ENCODE data around the gene ORMDL3.
"Not testable (repeated sequence)": the region's sequence is repeated elsewhere in the genome, so short reads cannot be mapped to it uniquely, and the experiment has no call there.

ORMDL3 gene

GRCh38 chr17:39949028-39949427 is 21.6 kb upstream of the ORMDL3 start:
- TF ChIP-seq SPI1 (IDR thresholded peaks at IDR 0.05; ENCODE audit: borderline replicate concordance, low read depth), result no peak
- no peak for TF ChIP-seq REST (IDR thresholded peaks at IDR 0.05; ENCODE audit: insufficient replicate concordance, low read depth)
- TF ChIP-seq GABPA (IDR thresholded peaks at IDR 0.05; ENCODE audit: low read depth), result no peak
- TF ChIP-seq CTCF (IDR thresholded peaks at IDR 0.05; ENCODE audit: insufficient read depth, low read length), result no peak
- TF ChIP-seq POLR2AphosphoS5 (IDR thresholded peaks at IDR 0.05; ENCODE audit: low read depth), result no peak
- Histone ChIP-seq H3K27me3 (ENCODE audit: insufficient read depth, poor library complexity, severe bottlenecking) (no peaks in the 10 kb centered on the region), H3K4me3 (replicated peaks; ENCODE audit: insufficient read depth, low read length) (no peak overlapping the region), H3K27ac (replicated peaks) (peak overlapping the region; percentile 29)
- DNase-seq (ENCODE audit: low read depth in 1 of 2, low spot score in 1 of 2), result no peak

GRCh38 chr17:39948489-39948828 is 21.1 kb upstream of the ORMDL3 start:
- peak in 1 of 2 experiments; percentile 22 for DNase-seq (ENCODE audit: low read depth in 1 of 2, low spot score in 1 of 2)
- not testable (repeated sequence) for H3K4me3 ChIP-seq (replicated peaks; ENCODE audit: insufficient read depth, low read length); H3K27me3 ChIP-seq (ENCODE audit: insufficient read depth, poor library complexity, severe bottlenecking)
- H3K27ac ChIP-seq (replicated peaks), result peak overlapping the region; percentile 29

GRCh38 chr17:39946551-39947330 is 19.3 kb upstream of the ORMDL3 start:
- no peak overlapping the region for H3K4me3 ChIP-seq (replicated peaks; ENCODE audit: insufficient read depth, low read length)
- H3K27me3 ChIP-seq (ENCODE audit: insufficient read depth, poor library complexity, severe bottlenecking), result no peaks in the 10 kb centered on the region
- H3K27ac ChIP-seq (replicated peaks), result no peak overlapping the region
- TF ChIP-seq SPI1 (IDR thresholded peaks at IDR 0.05; ENCODE audit: borderline replicate concordance, low read depth) (no peak), POLR2AphosphoS5 (IDR thresholded peaks at IDR 0.05; ENCODE audit: low read depth) (no peak), REST (IDR thresholded peaks at IDR 0.05; ENCODE audit: insufficient replicate concordance, low read depth) (no peak), CTCF (IDR thresholded peaks at IDR 0.05; ENCODE audit: insufficient read depth, low read length) (no peak), GABPA (IDR thresholded peaks at IDR 0.05; ENCODE audit: low read depth) (no peak)
- DNase-seq (ENCODE audit: low read depth in 1 of 2, low spot score in 1 of 2), result no peak

- Histone ChIP-seq H3K27ac (replicated peaks) (no peak overlapping the region), H3K27me3 (ENCODE audit: insufficient read depth, poor library complexity, severe bottlenecking) (no peaks in the 10 kb centered on the region), H3K4me3 (replicated peaks; ENCODE audit: insufficient read depth, low read length) (no peak overlapping the region)
- no peak for DNase-seq (ENCODE audit: low read depth in 1 of 2, low spot score in 1 of 2)
- no peak for TF ChIP-seq SPI1 (IDR thresholded peaks at IDR 0.05; ENCODE audit: borderline replicate concordance, low read depth)
- no peak for TF ChIP-seq POLR2AphosphoS5 (IDR thresholded peaks at IDR 0.05; ENCODE audit: low read depth)
- no peak for TF ChIP-seq CTCF (IDR thresholded peaks at IDR 0.05; ENCODE audit: insufficient read depth, low read length)
- no peak for TF ChIP-seq REST (IDR thresholded peaks at IDR 0.05; ENCODE audit: insufficient replicate concordance, low read depth)
- no peak for TF ChIP-seq GABPA (IDR thresholded peaks at IDR 0.05; ENCODE audit: low read depth)
These were observed 17.0 kb upstream of the ORMDL3 start for GRCh38 chr17:39944393-39944711.

All from HL-60 (cell line).